ENCODE results near the gene PACS2.

Gene PACS2

DNA sequence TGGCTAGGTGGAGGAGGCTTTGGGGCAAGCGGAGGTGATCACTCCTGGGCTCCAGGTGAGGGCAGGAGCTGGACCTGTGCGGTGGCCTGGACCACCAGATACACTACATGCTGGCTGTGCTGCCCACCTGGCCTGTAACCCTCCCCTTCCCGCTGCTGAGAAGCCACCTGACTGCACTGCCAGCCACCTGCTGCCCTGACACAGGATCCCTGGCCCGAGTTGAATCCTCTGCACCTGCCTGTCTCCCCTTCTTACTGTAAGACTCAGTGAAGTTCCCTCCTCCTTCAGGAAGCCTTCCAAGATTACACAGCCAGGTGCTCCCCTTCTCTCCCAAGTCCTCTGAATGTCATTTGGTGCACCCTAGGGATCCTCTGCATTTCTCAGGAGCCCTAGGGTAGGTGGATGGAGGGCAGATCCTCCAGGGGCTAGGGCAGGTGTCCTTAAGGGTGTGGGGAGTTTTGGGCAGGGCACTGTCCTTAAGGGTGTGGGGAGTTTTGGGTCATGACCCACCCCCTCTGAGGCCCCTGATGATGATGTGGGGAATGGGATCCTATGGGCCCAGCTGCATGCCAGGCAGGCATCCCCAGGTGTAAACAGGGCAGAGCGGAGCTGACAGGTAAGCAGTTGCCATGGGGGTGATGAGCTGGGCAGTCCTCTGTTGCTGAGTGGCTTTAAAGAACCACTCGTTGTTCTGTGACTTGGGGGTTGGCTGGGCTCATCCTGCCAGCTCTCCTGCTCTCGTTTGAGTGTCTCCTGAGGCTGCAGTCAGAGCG, 98.4 kb downstream of the PACS2 start:
- no peak for DNase-seq

DNA sequence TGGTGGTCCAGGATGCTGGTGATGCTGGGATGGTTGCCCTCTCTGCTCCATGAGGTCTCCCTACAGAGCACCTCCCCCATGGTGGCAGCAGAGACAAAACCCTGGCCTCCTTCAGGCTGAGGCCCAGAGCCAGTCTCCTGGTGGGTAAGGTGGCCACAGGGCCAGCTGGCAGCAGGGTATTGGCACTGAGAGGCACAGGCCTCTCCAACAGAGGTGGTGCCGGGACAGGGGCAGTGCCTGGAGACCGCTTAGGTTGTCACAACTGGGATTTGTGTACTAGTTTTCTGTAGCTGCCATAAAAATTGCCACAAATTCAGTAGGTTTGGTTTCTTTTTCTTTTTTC, 99.0 kb downstream of the PACS2 start:
- no peak for DNase-seq

DNA sequence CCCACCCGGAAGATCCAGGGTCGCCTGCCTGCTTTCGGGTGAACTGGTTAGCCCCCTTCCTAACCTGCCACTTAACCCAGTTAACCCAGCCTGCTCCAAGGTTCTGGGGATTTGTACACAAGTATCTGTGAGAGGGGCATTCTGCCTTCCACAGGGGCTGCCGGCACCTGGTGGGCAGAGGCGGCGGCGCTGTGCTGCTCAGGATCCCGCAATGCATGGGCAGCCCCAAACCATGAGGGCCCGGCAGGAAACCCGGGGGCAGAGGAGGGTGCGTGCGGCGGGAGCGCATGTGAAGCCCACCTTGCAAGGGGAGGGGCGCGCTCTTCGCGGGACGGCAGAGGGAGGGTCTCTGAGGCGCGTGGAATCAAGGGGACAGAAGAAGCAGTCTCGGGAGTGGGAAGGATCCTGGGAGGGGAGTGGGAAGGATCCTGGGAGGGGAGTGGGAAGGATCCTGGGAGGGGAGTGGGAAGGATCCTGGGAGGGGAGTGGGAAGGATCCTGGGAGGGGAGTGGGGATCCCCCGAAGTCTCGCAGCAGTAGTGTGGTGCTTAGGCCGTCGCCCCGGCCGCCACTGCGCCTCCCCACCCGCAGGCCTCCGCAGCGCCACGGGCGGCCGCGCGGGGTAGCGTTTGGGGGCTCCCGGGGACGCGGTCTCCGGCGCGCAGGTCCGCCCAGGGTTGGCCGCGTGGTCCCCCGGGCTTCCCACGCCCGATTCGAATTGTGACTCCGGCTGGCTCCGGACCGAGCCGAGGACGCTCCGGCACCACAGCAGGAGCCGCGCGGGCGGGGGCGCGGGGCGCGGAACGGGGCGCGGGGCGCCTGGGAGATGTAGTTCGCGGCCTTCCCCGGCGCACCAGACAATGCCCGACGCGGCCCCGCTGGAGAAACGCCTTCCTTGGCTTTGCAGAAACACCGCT, 100.2 kb downstream of the PACS2 start:
- DNase-seq, result no peak

DNA sequence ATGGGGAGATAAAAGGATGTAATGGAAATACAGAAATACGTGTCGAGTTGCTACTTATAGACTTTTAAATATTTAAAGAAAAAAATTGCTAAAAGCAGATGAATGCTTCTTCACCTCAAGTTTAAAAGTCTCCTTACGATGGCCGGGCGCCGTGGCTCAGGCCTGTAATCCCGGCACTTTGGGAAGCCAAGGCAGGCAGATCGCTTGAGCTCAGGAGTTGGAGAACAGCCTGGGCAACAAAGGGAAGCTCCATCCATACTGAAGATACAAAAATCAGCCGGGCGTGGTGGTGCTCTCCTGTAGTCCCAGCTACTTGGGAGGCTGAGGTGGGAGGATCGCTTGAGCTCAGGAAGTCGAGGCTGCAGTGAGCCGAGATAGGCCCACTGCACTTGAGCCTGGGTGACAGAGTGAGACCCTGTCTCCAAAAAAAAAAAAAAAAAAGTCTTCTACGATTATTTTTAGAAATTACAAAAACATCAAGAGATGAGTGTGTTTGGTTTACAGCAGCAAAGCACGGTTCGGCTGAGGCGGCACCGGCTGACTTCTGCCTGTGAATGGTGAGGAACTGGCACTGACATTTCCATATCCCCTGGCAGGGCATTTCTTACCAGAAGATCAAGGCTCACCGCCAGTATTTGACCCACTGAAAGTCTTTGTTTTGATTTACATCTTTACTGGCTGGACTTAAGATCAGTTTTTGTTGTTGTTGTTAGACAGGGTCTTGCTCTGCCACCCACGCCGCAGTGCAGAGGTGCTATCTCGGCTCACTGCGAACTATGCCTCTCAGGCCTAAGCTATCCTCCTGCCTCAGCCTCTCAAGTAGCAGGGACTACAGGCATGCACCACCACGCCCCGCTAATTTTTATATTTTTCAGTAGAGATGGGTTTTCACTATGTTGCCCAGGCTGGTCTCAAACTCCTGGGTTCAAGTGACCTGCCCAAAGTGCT, 101.2 kb downstream of the PACS2 start:
- no peak for DNase-seq

DNA sequence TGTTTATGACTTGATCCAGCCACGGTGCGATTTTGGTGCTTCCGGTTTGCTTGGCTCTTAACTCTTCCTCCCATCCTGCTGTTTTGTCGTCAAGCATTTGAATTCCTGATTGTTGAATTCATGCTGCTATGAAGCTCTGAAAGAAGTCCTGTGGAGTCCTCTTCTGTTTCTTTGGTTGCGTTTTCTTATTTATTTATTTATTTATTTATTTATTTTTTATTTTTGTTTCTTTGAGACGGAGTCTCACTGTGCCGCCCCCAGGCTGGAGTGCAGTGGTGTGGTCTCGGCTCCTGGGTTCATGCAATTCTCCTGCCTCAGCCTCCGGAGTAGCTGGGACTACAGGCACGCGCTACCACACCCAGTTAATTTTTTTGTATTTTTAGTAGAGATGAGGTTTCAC, 102.1 kb downstream of the PACS2 start:
- DNase-seq, result no peak

DNA sequence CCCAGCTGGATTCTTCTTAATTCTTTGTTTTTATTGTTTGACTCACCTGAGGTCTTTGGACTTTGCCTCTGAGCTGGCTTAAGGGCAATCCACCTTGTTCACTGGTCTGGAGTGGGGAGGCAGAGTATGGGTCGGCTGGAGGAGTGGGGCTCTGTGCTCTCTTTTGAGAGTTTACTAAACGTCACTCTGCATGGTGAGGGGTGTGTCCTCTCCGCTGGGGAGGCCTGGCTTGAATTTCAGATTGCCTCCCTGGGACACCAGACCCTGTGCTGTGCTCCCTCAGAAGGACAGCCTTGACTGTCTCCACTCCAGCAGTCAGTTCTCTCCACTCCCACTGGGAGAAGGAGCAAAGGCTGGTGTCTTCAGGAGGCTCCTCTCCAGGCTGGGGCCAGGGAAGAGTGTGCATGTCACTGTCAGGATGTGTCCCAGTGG, 103.2 kb downstream of the PACS2 start:
- DNase-seq, result no peak

DNA sequence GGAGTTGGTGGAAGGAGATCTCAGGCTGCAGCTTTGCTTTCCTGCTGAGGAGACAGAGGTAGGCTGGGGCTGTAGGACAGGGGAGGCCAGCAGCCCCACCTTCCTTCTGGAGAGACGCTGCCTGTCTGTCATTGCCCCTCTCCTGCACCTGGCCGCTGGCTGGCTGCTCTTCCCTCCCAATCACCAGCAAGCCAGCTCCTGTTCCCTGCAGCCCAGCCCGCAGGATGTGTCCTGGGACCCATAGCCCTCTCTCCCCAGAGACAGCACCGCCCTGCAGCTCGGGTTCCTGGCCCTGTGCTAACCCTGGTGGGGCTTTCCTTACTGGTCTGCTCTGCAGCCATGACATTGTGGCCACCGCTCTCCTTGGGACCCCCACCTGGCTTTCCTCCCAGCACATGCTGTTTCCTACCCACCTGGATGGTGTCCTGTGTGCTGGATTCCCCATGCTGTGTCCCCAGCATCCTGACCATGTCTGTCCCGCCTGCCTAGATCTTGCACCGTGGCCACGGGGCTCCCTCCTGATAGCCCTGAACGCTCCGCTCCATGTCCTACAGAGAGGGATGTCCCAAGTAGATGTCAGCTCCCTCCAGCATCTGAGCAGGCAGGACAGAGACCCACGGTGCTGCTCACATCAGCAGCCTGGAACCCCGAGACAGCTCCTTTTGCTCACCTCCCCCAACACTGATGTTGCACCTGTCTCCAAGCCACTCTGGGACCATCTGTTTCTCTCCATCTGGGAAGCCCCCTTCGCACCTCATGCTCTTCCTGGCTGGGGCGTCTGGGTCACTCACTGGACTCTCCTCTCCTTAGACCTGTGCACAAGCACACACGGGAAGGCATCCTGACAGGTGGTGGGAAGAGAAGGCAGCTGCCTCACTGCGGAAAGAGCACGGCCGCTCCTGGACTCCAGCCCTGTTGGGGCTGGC, 104.0 kb downstream of the PACS2 start:
- no peak for DNase-seq

DNA sequence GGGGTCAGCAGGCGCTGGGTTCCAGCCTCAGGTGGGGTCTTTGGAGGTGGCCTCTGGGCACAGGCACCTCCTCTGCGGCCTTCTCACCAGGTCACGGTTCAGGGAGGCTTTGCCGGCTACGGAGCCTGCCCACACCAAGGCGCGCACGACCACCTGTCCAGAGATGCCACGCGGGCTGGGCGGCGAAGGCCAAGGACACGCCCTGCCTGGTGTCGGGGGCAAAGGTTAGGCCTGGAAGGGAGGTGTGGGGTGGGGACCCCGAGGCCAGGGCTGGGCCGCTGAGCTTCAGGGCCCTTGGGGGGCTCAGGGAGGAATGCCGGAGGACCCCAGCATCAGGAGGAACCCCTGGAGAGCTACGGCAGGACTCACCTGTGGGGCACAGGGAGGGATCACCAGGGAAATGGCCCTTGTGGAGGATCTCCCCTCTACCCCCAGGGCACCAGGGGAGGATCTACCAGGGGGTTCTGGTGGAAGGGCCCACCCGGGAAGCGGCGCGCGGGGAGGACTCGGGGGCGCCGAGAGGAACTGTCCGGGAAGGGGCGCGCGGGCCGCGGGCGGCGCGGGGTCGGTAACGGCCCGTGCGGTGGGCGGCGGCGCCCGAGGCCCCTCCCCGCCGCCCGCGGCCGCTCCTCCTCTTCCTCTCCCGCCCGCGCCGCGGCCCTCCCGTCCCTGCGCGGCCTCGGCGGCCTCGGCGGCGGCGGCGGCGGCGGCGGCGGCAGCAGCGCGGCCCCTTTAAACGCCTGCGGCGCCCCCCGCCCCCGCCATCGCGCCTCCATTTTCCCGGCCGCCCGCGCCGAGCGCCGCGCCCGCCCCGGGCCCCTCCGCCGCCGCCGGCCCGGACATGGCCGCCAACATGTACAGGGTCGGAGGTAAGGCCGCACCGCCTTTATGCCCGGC, 104.9 kb downstream of the PACS2 start, which contains the start of gene MTA1:
TSS of gene MTA1 (plus strand) at position 633 of the 897 bp plus-strand sequence. CDS start at position 842, 209 bp downstream.
- DNase-seq, result no peak

DNA sequence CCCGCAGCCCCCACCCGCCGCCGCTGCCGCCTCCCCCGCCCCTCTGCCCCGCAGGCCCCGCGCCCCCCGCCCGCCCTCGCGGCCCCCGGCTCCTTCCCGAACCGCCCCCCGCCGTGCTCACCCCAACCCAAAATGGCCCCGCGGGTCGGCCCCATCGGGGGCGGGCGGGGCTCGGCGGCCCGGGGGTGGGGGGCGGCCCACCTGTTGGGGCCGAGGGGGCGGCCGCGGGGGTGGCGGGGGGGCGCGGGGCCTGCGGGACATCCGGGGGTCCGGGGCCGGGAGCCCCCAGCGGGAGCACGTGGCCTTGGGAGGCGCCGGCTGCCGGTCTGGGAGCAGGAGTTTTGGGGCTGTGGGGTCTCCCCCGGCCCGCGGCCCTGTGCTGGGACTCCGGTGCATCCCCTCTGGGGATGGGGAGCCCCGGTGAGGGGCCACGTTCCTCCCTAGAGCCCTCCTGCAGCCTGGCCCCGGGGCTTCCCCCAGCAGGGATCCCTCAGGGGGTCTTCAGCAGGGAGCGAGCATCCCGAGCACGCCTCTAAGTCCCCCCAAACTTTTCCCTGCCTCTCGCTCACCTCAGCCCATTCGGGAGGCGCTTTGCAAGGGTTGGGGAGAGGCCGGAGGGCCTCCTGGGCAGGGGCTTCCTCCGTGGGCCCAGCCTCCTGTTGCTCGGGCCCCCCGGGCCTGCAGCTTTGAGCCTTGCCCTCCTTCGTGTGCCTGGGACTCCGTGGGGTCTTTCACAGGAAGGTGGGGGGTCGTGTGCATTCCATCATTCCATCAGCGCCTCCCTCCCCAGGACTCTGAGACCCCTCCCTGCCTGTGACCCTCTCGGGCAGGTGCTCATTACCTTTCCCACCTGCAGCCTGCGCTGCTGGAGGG, 105.8 kb downstream of the PACS2 start:
- no peak for DNase-seq

DNA sequence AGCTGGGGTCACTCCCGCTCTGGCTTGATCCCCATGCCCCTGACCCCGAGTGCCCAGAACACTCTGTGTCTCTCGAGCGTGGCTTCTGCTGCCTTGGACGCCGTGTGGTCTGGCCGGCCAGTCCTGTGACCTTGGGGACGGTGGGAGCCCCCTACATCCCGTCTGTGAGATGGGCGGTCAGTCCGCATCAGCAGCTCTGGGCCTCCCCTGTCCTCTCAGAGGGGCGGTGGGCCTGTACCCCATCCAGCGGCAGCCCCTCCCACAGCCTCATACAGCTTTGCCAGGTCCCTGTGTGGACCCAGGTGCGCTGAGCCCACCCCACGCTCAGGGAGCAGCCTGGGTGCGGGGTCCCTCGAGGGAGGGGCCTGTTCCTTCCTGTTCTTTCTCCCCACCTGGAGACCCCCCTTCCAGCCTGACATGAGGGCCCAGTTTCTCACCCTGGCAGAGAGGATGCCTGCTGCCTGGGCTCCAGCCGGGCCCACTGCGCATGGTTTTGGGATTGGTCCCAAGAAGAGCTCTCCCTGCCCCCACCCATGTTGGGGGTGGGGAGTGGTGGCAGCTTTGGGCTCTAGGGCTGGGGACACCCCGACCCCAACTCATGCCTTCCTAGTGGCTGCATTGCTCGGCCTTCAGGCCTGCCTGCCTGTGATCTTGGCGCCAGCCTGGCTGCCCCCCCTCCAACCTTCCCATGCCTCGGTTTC, 106.6 kb downstream of the PACS2 start:
- DNase-seq, result no peak

DNA sequence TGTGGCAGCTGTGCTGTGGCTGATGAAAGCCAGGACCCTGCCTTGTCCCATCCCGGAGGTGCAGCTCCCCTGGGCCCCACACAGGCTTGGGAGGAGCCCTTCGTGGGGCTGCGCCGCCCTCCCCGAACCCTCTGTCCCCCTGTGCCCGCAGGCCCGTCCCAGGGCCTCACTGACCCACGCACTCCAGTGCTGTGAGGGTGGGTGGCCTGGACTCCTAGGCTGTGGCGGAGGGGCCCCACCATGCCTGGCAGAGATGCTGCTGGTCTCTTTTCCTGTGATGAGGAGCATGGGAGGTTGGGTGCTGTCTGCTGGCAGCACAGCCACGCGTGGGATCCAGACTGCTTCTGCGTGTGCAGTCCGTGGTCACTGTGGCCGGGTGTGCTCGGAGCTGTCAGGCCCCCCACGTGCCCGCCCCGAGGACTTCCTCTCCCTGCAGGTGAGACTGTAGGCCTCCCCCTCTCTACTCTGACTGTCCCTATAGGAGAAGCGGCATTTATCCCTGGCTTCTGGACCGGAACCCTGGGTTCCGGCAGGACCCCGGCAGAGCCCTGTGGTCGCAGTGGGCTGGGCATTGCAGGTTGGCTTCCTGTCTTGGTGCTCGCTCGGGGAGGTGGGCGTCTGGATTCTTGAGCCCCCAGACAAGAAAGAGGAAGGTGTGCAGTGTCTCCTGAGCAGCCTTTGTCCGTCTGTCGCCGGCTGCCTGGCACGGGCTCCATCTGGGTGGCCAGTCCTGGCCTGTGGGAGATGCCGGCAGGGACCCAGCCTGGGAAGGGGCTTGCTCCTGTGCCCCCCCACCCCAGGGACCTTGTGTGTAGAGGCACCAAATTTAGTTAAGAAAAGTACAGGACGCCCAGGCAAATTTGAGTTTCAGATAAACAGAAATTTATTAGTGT, 107.4 kb downstream of the PACS2 start:
- no peak for DNase-seq

DNA sequence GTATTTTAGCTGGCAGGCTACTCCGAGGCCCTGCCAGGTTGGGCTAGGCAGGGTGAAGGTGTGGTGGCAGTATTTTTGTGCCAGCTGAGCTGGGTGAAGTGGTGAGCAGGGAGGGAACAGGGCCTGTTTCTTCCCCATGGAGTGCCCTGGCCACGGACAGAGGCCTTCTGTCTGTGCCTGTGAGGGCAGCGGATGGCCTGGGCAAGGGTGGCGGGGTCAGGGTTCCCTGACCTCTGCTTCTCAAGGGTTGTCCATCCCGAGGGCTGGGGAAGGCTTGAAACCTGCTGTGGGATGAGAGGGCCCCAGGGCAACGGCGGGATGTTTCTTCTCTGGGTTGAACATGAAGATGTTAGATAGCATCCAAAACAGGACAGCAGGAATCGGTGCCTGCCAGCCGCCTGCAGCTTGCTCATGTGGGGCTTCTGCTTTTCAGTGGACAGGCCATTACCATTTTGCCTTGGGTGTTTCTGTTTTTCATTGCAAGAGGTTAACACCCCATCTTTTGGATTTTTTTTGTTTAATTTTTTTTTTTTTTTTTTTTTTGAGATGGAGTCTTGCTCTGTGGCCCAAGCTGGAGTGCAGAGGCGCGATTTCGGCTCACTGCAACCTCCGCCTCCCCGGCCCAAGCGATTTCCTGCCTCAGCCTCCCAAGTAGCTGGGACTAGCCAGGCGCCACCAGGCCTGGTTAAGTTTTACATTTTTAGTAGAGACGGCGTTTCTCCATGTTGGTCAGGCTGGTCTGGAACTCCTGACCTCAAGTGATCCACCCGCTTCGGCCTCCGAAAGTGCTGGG, 108.3 kb downstream of the PACS2 start:
- DNase-seq, result no peak

DNA sequence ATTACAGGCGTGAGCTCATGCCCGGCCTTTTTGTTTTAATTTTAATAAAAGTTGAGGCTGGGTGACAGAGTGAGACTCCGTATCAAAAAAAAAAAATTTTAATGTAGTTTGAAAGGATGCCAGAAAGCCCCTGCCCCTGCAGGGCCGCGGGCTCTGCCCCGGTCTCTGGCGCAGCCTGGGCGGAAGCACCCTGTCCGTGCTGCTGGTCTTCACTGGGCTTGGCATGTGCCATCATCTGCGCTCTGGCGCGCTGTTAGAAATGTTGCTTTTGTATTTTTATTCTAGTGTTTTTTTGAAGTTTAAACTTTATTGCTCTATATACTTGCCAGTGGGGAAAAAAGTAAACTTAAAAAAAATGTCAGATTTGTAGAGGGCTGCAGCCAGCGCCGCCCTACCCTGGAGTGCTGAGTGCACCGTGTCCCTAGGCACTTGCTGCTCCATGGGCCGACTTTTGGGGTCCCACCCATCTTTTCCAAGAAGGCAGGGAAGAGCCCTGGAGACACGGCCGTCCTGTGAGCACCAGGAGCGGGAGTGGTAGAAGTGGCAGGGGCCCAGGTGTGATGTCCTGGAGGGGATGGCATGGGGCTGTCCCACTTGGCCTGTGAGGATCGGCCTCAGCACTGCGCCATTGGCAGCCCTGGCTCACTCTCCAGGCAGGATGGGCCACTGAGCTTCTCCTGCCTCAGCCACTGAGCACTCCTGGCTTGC, 109.1 kb downstream of the PACS2 start:
- DNase-seq, result no peak

DNA sequence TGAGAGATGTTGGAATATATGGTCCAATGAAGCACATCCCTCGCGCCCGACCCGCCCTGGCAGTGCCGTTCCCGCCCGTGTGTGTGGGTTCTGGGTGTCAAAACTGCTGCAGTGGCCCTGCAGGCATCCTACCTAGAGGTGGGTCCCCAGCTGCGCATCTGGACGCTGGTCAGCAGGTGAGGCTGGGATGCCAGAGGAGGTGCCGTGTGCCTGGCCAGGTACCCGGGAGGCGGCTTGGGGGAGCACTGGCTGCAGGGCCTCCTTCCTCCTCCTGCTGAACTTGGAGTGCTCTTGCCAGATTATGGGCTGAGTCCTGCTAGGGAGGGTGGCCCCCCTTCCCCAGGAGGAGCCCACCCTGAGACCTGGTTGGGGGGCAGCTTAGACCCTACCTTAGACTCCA, 110.3 kb downstream of the PACS2 start:
- no peak for DNase-seq

DNA sequence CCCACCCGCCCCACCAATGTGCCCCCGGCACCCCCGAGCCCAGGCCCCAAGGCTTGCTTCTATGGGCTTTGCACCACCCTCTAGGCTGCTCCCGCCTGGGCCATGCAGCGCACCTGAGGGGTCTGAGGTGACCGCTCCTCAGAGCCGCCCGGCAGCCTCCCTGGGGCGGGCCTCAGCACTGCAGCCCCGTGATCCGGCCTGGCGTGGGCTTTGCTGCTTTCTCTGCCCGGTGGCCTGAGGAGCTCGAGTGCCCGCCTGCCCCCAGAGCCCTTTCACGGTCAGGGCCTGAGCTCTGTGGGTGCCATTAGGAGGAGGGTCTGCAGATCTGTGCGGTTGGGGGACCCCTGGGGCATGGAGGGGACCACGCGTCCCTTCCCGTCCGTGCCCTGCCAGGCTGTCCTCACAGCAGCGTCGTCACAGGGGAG, 111.3 kb downstream of the PACS2 start:
- no peak for DNase-seq

DNA sequence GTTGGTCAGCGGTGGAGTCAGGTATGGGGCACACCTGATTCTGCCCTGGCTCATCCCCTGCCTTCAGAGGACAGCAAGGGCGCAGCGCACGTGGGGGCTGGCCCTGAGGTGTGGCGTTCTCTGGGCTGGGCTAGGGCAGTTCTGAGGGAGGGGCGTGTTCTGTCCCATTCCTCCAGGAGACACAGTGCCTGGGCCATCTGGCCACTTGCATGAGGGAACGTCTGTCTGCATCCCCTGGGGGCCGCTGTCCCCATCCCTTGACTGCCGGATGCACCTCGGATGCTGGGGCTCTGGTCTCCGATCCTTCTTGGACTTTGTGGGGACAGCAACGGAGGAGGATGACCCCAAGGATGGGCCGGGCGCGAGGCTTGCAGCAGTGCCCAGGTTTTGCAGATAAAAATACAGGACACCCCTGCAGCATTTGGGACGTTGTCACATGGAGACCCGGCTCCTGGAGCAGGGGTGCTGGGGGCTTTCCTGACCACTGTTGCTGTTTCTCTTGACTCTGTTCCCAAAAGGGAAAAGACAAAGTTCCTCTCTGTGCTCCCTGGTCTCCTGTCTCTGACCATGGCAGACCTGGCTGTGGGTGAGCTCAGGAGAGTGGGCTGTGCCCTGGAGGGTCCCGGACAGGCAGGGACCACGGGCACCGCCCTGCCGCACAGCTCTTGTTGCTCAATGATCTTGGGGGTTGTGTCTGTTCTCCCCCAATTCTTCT, 112.0 kb downstream of the PACS2 start:
- DNase-seq, result no peak
